Gastrocnemius medialis (tissue), 4 donors: Measurements from ENCODE around the gene CRYGN.

Source experiments
- CTCF ChIP-seq, 5 experiments: fragments of 450-650 bp in 3 of 5; fragments of 200-600 bp in 2 of 5; sonication (generic) in 2 of 5; IDR thresholded peaks in 4 of 5; conservative IDR thresholded peaks in 1 of 5; 1 replicate in 4 of 5; 2 replicates in 1 of 5; pipeline ENCODE4 v1.5.1; 2016 to 2019; ENCODE audit warnings: antibody characterized with exemption in 5 of 5, mild to moderate bottlenecking in 3 of 5, moderate library complexity in 3 of 5
- POLR2A ChIP-seq, 2 donors: fragments of 450-650 bp; IDR thresholded peaks; one replicate each; pipeline ENCODE4 v1.6.1; 2017; ENCODE audit warnings: antibody characterized with exemption in 2 of 2, mild to moderate bottlenecking in 2 of 2, moderate library complexity in 2 of 2

GRCh38 chr7:151460474-151460855 is 20.5 kb upstream of the CRYGN start:
- TF ChIP-seq CTCF (IDR thresholded peaks at IDR 0.05 in 4 of 5, conservative IDR thresholded peaks at IDR 0.05 in 1 of 5) (peak in 1 of 5 experiments; percentile 6), POLR2A (IDR thresholded peaks at IDR 0.05) (no peak)
